Gastroesophageal sphincter (tissue), 4 donors: Measurements from ENCODE around the gene ADAM29. TPM values are rescaled to one million over a fixed set of nuclear protein-coding genes. Genes with fewer than 3 reads are reported as not detected.
"Not testable (repeated sequence)": the region's sequence is repeated elsewhere in the genome, so short reads cannot be mapped to it uniquely, and the experiment has no call there.

ENCODE experiments used
- ATAC-seq: fragments of 150-250 bp; one replicate; pipeline ENCODE4 v1.9.1; 2016; ENCODE audit warnings: mild to moderate bottlenecking, moderate library complexity
- H3K27ac ChIP-seq, 4 donors: fragments of 200-600 bp; sonication (generic) in 3 of 4; 1 replicate in 3 of 4; 2 replicates in 1 of 4; pipeline ENCODE4 v1.5.1; 2016 to 2019
- H3K27me3 ChIP-seq: fragments of 200-600 bp; sonication (generic); one replicate; pipeline ENCODE4 v1.5.1; 2019
- H3K36me3 ChIP-seq, 2 donors: fragments of 200-600 bp; sonication (generic); one replicate each; pipeline ENCODE4 v1.5.1; 2019; ENCODE audit warnings: control low read depth in 1 of 2
- H3K4me1 ChIP-seq, 3 donors: fragments of 200-600 bp; sonication (generic); 1 replicate in 2 of 3; 2 replicates in 1 of 3; pipeline ENCODE4 v1.5.1; 2016 to 2019; ENCODE audit warnings: control low read depth in 2 of 3
- H3K4me3 ChIP-seq, 2 donors: fragments of 200-600 bp; sonication (generic); one replicate each; pipeline ENCODE4 v1.5.1; 2019; ENCODE audit warnings: mild to moderate bottlenecking in 1 of 2, moderate library complexity in 1 of 2
- H3K9me3 ChIP-seq, 3 donors: fragments of 200-600 bp; sonication (generic); one replicate each; pipeline ENCODE4 v1.5.1; 2017 to 2019; ENCODE audit warnings: control low read depth in 2 of 3
- EP300 ChIP-seq: sonication (generic); formaldehyde crosslinking; IDR thresholded peaks from one replicate; pipeline ENCODE4 v1.6.1; 2017; ENCODE audit warnings: antibody characterized with exemption, mild to moderate bottlenecking
- POLR2A ChIP-seq, 2 donors: fragments of 450-650 bp; IDR thresholded peaks; one replicate each; pipeline ENCODE4 v1.6.1; 2017; ENCODE audit warnings: antibody characterized with exemption in 2 of 2, mild to moderate bottlenecking in 2 of 2, moderate library complexity in 1 of 2
- POLR2AphosphoS5 ChIP-seq: sonication (generic); formaldehyde crosslinking; IDR thresholded peaks from one replicate; pipeline ENCODE4 v1.6.1; 2017; ENCODE audit warnings: antibody characterized with exemption
- WGBS, 2 donors: methylation state at CpG; one replicate each; pipeline ENCODE4 v1.1.5; 2018; ENCODE audit warnings: low coverage in 1 of 2; 5-methylcytosine and 5-hydroxymethylcytosine counted together
- small RNA-seq, 4 donors: library from RNA; depleted of rRNA; stranded (forward); fragments of <200 nt; gene quantifications; one replicate each; pipeline ENCODE3, GENCODE V24; 2016
- total RNA-seq, 4 donors: library from RNA; depleted of rRNA; stranded (reverse); fragments of >200 nt; gene quantifications; one replicate each; pipeline ENCODE4 v1.1.0, GENCODE V29; 2016
- TF ChIP-seq, protein P1 (sequence below), 4 experiments: fragments of 200-600 bp in 2 of 4; fragments of 450-650 bp in 2 of 4; sonication (generic) in 1 of 4; IDR thresholded peaks; one replicate each; pipeline ENCODE4 v1.5.1; 2017 to 2019; ENCODE audit warnings: antibody characterized with exemption in 4 of 4, mild to moderate bottlenecking in 2 of 4, moderate library complexity in 2 of 4

ADAM29 gene
- total RNA-seq, 4 donors from 2014 or later = not detected

DNA sequence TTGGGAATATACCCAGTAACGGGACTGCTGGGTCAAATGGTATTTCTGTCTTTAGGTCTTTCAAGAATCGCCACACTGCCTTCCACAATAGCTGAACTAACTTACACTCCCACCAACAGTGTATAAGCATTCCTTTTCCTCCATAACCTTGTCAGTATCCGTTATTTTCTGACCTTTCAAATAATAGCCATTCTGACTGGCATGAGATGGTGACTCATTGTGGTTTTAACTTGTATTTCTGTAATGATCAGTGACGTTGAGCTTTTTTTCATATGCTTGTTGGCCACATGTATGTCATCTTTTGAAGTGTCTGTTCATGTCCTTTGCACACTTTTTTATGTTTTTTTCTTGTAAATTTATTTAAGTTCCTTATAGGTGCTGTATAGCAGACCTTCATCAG lies 81.2 kb downstream of the ADAM29 start:
- no peak for ATAC-seq
- 69 to 90% methylated on average over 4 of the region's 4 CpGs for WGBS, 2 donors
- no peaks in the 10 kb centered on the region for H3K4me1 ChIP-seq
- no peaks in the 10 kb centered on the region for H3K9me3 ChIP-seq
- no peak overlapping the region for H3K27ac ChIP-seq
- H3K36me3 ChIP-seq = no peaks in the 10 kb centered on the region
- TF ChIP-seq EP300 = no peak
- TF ChIP-seq POLR2A (IDR thresholded peaks at IDR 0.05) = no peak
- TF ChIP-seq, protein P1, sequence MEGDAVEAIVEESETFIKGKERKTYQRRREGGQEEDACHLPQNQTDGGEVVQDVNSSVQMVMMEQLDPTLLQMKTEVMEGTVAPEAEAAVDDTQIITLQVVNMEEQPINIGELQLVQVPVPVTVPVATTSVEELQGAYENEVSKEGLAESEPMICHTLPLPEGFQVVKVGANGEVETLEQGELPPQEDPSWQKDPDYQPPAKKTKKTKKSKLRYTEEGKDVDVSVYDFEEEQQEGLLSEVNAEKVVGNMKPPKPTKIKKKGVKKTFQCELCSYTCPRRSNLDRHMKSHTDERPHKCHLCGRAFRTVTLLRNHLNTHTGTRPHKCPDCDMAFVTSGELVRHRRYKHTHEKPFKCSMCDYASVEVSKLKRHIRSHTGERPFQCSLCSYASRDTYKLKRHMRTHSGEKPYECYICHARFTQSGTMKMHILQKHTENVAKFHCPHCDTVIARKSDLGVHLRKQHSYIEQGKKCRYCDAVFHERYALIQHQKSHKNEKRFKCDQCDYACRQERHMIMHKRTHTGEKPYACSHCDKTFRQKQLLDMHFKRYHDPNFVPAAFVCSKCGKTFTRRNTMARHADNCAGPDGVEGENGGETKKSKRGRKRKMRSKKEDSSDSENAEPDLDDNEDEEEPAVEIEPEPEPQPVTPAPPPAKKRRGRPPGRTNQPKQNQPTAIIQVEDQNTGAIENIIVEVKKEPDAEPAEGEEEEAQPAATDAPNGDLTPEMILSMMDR (IDR thresholded peaks at IDR 0.05) = no peak
- TF ChIP-seq POLR2AphosphoS5 = no peak
- H3K4me3 ChIP-seq = no peak overlapping the region
- H3K27me3 ChIP-seq = no peaks in the 10 kb centered on the region

DNA sequence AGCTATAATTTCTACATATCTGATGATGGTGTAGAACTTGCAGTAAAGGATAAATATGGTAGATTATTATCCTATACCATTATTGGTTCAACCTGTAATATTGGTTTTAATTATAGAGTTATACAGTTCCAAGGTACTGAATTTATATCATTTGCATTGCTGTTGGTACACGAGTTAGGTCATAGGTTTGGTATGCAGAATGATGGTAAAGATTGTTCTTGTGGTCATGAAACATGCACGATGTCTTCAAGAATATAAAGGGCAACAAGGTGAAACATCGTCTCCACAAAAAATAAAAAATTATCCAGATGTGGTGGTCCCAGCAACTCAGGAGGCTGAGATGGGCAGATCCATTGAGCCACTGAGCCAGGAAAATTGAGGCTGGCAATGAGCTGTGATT lies 99.6 kb downstream of the ADAM29 start:
- WGBS, 2 donors = 84 to 85% methylated on average over 3 of the region's 3 CpGs
- no peaks in the 10 kb centered on the region for H3K36me3 ChIP-seq
- no peak for TF ChIP-seq EP300
- no peak for TF ChIP-seq POLR2A (IDR thresholded peaks at IDR 0.05)
- TF ChIP-seq, protein P1 (IDR thresholded peaks at IDR 0.05) = no peak
- no peak for TF ChIP-seq POLR2AphosphoS5
- H3K9me3 ChIP-seq = no peaks in the 10 kb centered on the region
- no peak overlapping the region for H3K27ac ChIP-seq
- H3K4me1 ChIP-seq = no peaks in the 10 kb centered on the region
- H3K4me3 ChIP-seq = no peak overlapping the region
- H3K27me3 ChIP-seq = no peaks in the 10 kb centered on the region
- ATAC-seq = no peak

DNA sequence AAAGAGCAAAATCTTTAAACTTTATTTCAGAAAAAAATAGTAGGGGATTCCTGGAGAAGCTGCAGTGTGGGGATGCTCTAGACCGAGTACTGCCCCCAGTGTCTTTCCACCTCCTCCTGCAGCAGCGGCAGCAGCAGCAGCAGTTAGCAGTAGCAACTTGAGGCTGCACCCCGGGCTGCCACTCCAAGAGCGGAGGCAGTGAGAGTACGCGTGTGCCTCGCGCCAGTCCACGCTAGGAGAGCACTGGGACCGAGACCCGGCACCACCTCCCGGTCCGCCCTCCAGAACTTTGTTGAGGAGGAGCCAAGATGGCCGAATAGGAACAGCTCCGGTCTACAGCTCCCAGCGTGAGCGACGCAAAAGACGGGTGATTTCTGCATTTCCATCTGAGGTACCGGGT lies 101.3 kb downstream of the ADAM29 start:
- not testable (repeated sequence) for H3K4me1 ChIP-seq, ATAC-seq, H3K4me3 ChIP-seq, H3K27ac ChIP-seq, H3K27me3 ChIP-seq, H3K9me3 ChIP-seq, H3K36me3 ChIP-seq
- WGBS, 2 donors = 75% methylated on average over 1 of the region's 20 CpGs; no CpG with 5 or more reads in 1 of the 2 donors

Small RNA genes lying within 50 kb of the gene (small RNA-seq; reads per million reads assigned to genes)
- gene AC105914.1 = 0 reads per million in 4 donors

Other genes starting within 250 kb of the ADAM29 start
- under 1 TPM in 1 of 4 donors, not detected in 3; 0.13 TPM for gene GLRA3, start 89.1 kb upstream of the ADAM29 start, total RNA-seq